ENCODE data around the gene BHLHE40. TPM values are rescaled to one million over a fixed set of nuclear protein-coding genes. Genes with fewer than 3 reads are reported as not detected.

BHLHE40 gene
- total RNA-seq (2022; extraction: Qiagen RNA extraction; ENCODE audit: low read depth): 72.0 to 96.2 TPM (median 88.2 TPM) in 5 replicates

GRCh38 chr3:4979428-4980228 lies at the start of gene BHLHE40:
BHLHE40 (plus strand) TSS chr3:4979437; CDS start chr3:4979719, 282 bp downstream.

Other genes starting within 250 kb of the BHLHE40 start
- 60.8 to 72.1 TPM (median 70.1 TPM) in 5 replicates for gene ARL8B, start 142.9 kb downstream of the BHLHE40 start, total RNA-seq (2022; extraction: Qiagen RNA extraction; ENCODE audit: low read depth)
- gene EDEM1, start 208.3 kb downstream of the BHLHE40 start, total RNA-seq (2022; extraction: Qiagen RNA extraction; ENCODE audit: low read depth): 16.7 to 21.3 TPM (median 20.3 TPM) in 5 replicates

Measured in A549 treated with GW870086 at 1 μM for 4 hours (cell line).